ENCODE measurements around the gene ATG4C. TPM values are rescaled to one million over a fixed set of nuclear protein-coding genes. Genes with fewer than 3 reads are reported as not detected.

The ATG4C gene
- total and polyA plus RNA-seq, 10 of the 15 experiments (the other 5 are each of a cell fraction or from before 2014, with no cell fraction given), result 8.1 to 30.9 (median 18.9) TPM

DNA sequence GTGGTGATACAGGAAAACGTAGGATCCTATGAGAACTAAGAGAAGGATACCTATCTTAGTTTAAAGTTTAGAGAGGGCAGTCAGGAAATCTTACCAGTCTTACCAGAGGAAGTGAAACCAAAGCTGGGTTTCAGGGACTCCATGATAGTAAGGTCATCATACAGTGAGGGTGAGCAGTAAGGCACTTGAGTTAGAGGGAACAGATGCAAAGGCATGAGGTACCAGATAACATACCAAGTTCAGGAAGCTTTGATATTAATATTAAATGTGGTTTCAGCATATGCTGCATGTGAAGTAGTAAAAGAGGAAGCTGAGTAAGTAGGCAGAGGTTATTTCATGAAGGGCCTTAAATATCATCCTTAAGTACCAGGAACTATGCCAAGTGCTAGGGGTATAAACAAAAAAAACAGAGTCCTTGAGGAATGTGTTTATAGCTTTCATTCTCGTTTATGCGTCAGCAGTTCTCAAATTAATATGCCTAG is 16.9 kb downstream of the ATG4C start (continued):
- no peak for TF ChIP-seq JUNB (IDR thresholded peaks at IDR 0.05)
- TF ChIP-seq HCFC1 (IDR thresholded peaks at IDR 0.05; ENCODE audit: low read length), result no peak
- TF ChIP-seq LARP7 (IDR thresholded peaks at IDR 0.05), result no peak
- TF ChIP-seq DPF2 (IDR thresholded peaks at IDR 0.05), result peak; percentile 82
- TF ChIP-seq ZNF207 (IDR thresholded peaks at IDR 0.05; ENCODE audit: borderline replicate concordance), result no peak
- no peak for TF ChIP-seq EGR1 (IDR thresholded peaks at IDR 0.05; ENCODE audit: borderline replicate concordance in 1 of 2, low read depth in 2 of 2, low read length in 2 of 2)
- no peak for TF ChIP-seq STAT1 (conservative IDR thresholded peaks at IDR 0.05)
- TF ChIP-seq, protein P1, sequence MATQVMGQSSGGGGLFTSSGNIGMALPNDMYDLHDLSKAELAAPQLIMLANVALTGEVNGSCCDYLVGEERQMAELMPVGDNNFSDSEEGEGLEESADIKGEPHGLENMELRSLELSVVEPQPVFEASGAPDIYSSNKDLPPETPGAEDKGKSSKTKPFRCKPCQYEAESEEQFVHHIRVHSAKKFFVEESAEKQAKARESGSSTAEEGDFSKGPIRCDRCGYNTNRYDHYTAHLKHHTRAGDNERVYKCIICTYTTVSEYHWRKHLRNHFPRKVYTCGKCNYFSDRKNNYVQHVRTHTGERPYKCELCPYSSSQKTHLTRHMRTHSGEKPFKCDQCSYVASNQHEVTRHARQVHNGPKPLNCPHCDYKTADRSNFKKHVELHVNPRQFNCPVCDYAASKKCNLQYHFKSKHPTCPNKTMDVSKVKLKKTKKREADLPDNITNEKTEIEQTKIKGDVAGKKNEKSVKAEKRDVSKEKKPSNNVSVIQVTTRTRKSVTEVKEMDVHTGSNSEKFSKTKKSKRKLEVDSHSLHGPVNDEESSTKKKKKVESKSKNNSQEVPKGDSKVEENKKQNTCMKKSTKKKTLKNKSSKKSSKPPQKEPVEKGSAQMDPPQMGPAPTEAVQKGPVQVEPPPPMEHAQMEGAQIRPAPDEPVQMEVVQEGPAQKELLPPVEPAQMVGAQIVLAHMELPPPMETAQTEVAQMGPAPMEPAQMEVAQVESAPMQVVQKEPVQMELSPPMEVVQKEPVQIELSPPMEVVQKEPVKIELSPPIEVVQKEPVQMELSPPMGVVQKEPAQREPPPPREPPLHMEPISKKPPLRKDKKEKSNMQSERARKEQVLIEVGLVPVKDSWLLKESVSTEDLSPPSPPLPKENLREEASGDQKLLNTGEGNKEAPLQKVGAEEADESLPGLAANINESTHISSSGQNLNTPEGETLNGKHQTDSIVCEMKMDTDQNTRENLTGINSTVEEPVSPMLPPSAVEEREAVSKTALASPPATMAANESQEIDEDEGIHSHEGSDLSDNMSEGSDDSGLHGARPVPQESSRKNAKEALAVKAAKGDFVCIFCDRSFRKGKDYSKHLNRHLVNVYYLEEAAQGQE (IDR thresholded peaks at IDR 0.05; ENCODE audit: low read depth, low read length), result no peak
- TF ChIP-seq, protein P2, sequence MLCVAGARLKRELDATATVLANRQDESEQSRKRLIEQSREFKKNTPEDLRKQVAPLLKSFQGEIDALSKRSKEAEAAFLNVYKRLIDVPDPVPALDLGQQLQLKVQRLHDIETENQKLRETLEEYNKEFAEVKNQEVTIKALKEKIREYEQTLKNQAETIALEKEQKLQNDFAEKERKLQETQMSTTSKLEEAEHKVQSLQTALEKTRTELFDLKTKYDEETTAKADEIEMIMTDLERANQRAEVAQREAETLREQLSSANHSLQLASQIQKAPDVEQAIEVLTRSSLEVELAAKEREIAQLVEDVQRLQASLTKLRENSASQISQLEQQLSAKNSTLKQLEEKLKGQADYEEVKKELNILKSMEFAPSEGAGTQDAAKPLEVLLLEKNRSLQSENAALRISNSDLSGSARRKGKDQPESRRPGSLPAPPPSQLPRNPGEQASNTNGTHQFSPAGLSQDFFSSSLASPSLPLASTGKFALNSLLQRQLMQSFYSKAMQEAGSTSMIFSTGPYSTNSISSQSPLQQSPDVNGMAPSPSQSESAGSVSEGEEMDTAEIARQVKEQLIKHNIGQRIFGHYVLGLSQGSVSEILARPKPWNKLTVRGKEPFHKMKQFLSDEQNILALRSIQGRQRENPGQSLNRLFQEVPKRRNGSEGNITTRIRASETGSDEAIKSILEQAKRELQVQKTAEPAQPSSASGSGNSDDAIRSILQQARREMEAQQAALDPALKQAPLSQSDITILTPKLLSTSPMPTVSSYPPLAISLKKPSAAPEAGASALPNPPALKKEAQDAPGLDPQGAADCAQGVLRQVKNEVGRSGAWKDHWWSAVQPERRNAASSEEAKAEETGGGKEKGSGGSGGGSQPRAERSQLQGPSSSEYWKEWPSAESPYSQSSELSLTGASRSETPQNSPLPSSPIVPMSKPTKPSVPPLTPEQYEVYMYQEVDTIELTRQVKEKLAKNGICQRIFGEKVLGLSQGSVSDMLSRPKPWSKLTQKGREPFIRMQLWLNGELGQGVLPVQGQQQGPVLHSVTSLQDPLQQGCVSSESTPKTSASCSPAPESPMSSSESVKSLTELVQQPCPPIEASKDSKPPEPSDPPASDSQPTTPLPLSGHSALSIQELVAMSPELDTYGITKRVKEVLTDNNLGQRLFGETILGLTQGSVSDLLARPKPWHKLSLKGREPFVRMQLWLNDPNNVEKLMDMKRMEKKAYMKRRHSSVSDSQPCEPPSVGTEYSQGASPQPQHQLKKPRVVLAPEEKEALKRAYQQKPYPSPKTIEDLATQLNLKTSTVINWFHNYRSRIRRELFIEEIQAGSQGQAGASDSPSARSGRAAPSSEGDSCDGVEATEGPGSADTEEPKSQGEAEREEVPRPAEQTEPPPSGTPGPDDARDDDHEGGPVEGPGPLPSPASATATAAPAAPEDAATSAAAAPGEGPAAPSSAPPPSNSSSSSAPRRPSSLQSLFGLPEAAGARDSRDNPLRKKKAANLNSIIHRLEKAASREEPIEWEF (IDR thresholded peaks at IDR 0.05; ENCODE audit: insufficient replicate concordance, low read depth, low read length), result no peak
- no peak; the same call in 1 of the 2 replicates for TF ChIP-seq CREM (IDR thresholded peaks at IDR 0.05; ENCODE audit: low read depth)
- TF ChIP-seq KAT2A (conservative IDR thresholded peaks at IDR 0.05; ENCODE audit: control insufficient read depth, low read depth, low read length), result no peak
- TF ChIP-seq, protein P3, sequence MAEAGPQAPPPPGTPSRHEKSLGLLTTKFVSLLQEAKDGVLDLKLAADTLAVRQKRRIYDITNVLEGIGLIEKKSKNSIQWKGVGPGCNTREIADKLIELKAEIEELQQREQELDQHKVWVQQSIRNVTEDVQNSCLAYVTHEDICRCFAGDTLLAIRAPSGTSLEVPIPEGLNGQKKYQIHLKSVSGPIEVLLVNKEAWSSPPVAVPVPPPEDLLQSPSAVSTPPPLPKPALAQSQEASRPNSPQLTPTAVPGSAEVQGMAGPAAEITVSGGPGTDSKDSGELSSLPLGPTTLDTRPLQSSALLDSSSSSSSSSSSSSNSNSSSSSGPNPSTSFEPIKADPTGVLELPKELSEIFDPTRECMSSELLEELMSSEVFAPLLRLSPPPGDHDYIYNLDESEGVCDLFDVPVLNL (IDR thresholded peaks at IDR 0.05; ENCODE audit: low read depth, low read length), result no peak
- TF ChIP-seq CEBPB (IDR thresholded peaks at IDR 0.05; ENCODE audit: borderline replicate concordance in 1 of 2, low read depth in 2 of 2, low read length in 2 of 2), result no peak
- TF ChIP-seq, protein P4, sequence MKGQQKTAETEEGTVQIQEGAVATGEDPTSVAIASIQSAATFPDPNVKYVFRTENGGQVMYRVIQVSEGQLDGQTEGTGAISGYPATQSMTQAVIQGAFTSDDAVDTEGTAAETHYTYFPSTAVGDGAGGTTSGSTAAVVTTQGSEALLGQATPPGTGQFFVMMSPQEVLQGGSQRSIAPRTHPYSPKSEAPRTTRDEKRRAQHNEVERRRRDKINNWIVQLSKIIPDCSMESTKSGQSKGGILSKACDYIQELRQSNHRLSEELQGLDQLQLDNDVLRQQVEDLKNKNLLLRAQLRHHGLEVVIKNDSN (IDR thresholded peaks at IDR 0.05; ENCODE audit: borderline replicate concordance, extremely low read length, insufficient read depth, low read depth, low read length), result no peak
- no peak; the same call in 1 of the 2 replicates for TF ChIP-seq ZNF384 (IDR thresholded peaks at IDR 0.05; ENCODE audit: borderline replicate concordance, low read depth, low read length)
- no peak for TF ChIP-seq STAT3 (IDR thresholded peaks at IDR 0.05; ENCODE audit: low read depth, low read length)
- no peak for TF ChIP-seq SMAD5 (IDR thresholded peaks at IDR 0.05; ENCODE audit: low read depth)
- peak; percentile 83 for TF ChIP-seq YY1 (IDR thresholded peaks at IDR 0.05; ENCODE audit: low read depth, low read length)
- no peak for TF ChIP-seq MXI1 (IDR thresholded peaks at IDR 0.05; ENCODE audit: low read depth, low read length)
- peak; percentile 79 for TF ChIP-seq IKZF1 (conservative IDR thresholded peaks at IDR 0.05)
